ENCODE results near the gene GIN1.
A peak's percentile ranks its signal among the peaks of the same experiment; 100 is the strongest.
"Not testable (repeated sequence)": the region's sequence is repeated elsewhere in the genome, so short reads cannot be mapped to it uniquely, and the experiment has no call there.

The GIN1 gene

GRCh38 chr5:103119765-103120606 is at the start of gene GIN1, which contains the start of gene PPIP5K2:
GIN1 (minus strand) TSS chr5:103120138; CDS start chr5:103108707, 11,431 bp downstream.
PPIP5K2 (plus strand) TSS chr5:103120301; CDS start chr5:103129590, 9,289 bp downstream.
- peak; percentile 95 for DNase-seq

- DNase-seq, result no peak
Measured at GRCh38 chr5:103166706-103167105, 46.8 kb upstream of the GIN1 start.

- DNase-seq, result no peak
Measured at GRCh38 chr5:103151156-103151555, 31.2 kb upstream of the GIN1 start.

- no peak for DNase-seq
Measured at GRCh38 chr5:103148213-103148612, 28.3 kb upstream of the GIN1 start.

GRCh38 chr5:103145196-103145595 is 25.3 kb upstream of the GIN1 start:
- no peak for DNase-seq

GRCh38 chr5:103142132-103142531 is 22.2 kb upstream of the GIN1 start:
- DNase-seq, result not testable (repeated sequence)

GRCh38 chr5:103139264-103139865 is 19.4 kb upstream of the GIN1 start:
- DNase-seq, result peak; percentile 74

- no peak for DNase-seq
Measured at GRCh38 chr5:103138202-103138690, 18.3 kb upstream of the GIN1 start.

- DNase-seq, result no peak
Measured at GRCh38 chr5:103135461-103135860, 15.5 kb upstream of the GIN1 start.

GRCh38 chr5:103133231-103133630 is 13.3 kb upstream of the GIN1 start:
- no peak for DNase-seq

- no peak for DNase-seq
Measured at GRCh38 chr5:103132684-103133083, 12.7 kb upstream of the GIN1 start.

GRCh38 chr5:103128202-103128601 is 8.3 kb upstream of the GIN1 start:
- no peak for DNase-seq

- no peak for DNase-seq
Measured at GRCh38 chr5:103127292-103127817, 7.4 kb upstream of the GIN1 start.

- DNase-seq, result no peak
Measured at GRCh38 chr5:103126557-103126956, 6.6 kb upstream of the GIN1 start.

- no peak for DNase-seq
Measured at GRCh38 chr5:103122242-103122641, 2.3 kb upstream of the GIN1 start.

GRCh38 chr5:103120607-103121200 is 766 bp upstream of the GIN1 start:
- no peak for DNase-seq

GRCh38 chr5:103119070-103119764 is 721 bp downstream of the GIN1 start:
- DNase-seq, result no peak

- DNase-seq, result no peak
Measured at GRCh38 chr5:103117471-103117991, 2.4 kb downstream of the GIN1 start.

- no peak for DNase-seq
Measured at GRCh38 chr5:103114440-103114839, 5.5 kb downstream of the GIN1 start.

GRCh38 chr5:103112910-103113309 is 7.0 kb downstream of the GIN1 start:
- DNase-seq, result no peak

GRCh38 chr5:103111468-103111867 is 8.5 kb downstream of the GIN1 start:
- DNase-seq, result no peak

GRCh38 chr5:103110403-103110802 is 9.5 kb downstream of the GIN1 start:
- DNase-seq, result no peak

- no peak for DNase-seq
Measured at GRCh38 chr5:103109277-103109676, 10.7 kb downstream of the GIN1 start.
